ENCODE results near the gene KCNJ2.

Gene KCNJ2

DNA sequence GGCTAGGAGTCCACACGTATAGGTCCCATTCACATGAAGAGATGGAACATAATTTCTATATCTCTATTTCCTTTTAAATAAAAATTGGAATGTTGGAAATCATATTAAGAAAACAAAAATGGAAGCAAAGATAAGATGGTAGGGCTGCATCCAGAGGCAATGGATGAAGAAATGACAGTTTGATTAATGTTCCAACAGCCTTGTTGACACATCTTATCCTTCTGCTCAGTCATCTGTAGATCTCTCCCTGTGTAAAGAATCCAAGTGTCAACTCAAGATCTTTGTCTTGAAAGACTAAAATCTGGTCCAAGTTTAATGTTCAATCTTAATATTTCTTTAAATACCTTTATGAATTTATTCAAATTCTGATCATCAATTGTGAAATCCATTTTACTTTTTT lies 7.8 kb upstream of the KCNJ2 start:
- DNase-seq = no peak

GRCh38 chr17:70165383-70165782 lies 3.9 kb upstream of the KCNJ2 start:
- no peak for DNase-seq

DNA sequence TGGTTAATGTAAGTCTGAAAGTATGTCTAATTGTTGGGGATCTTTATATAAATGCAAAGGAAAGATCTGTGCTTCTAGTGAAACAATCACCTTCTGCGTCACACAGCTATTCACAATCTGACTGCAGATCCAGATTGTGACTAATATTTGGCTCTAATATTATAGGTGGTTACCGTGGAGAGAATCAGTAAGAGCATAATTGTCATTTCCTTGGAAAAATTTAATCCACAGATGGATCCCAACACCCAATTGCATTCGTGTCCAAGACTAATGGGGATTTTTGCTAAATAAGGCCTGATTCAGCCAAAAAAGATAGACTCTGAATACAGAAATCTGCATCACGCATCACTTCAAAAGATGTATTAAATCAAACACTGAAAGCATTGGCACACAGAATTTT lies 2.7 kb upstream of the KCNJ2 start:
- no peak for DNase-seq

DNA sequence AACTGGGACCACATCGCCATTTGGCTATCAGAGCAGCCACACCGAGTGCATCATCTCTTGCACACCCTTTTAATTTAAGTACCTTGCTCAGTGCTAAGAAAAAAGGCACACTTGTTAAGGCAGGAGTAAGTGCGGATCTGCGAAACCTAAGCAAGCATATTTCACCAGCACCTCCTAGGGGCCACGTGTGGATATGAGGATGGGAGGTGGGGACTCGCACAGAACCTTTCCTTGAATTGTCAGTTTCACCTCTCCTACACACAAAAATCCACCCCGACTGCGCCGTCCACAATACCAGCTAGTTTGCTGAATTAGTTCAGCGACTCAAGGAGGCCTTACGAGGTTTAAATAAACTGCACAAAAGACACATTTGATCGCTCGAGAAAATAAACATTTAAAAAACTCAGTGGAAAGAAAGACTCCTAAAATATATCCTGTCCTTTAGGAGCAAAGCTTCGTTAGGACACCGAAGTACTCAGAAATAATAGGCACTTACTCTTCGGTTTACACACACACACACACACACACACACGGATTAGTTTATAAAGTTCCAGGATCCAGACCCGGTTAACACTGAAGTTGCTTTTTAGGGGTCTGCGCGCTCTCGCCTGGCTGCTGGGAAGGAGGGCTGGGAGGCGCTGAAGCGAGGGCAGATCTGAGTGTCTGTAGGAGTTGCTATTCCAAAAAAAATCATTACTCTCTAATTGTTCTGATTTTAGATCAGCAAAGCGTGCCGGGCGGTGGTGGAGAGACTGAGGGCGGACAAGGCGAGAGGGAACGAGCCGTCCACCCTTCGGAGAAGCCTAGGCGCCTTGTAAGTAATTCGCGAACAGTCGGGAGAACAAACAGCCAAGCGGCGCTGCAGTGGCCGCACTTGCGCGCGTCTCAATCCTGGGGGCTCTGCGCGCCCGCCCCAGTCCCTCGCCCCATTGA lies 1.0 kb upstream of the KCNJ2 start:
- DNase-seq = no peak

DNA sequence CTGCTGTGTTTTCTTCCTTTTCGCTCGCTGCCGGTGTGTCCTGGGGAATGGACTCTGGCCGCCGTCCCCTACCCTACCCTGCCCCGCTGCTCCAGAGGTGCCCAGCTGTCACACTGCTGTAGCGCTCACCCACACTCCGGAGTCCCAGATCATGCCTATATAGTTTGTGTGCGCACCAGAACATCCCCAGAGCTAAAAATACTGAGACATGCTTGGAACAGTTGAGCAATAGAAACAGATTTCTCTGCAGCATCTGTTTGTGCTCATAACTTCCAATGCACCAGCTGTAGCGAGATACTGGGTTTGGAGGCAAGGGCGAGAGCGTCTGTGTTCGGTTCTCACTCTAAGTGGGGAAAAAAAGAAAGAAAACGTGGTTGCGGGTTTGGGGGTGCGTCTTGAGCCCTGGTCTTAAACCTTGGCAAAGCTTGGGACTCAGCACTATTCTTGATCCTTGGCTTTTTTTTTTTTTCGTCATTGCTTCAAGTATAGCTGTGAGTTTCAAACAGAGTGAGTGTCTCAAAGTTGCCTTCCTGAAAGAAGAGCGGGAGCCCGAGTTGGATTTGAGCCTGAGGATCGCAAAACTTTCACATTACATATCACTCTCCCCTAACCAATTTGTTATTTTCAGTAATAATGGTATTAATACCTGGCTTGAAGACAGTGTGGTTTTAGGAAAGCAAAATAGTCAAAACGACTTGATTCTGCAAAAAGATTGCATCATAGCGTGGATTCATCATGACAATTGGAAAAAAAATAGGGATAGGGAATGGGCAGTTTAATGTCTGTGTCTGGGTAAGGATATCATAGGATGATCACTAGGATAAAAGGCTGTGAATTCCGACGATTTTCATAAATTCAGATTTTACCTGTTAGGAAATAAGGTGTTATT lies 621 bp downstream of the KCNJ2 start:
- no peak for DNase-seq

DNA sequence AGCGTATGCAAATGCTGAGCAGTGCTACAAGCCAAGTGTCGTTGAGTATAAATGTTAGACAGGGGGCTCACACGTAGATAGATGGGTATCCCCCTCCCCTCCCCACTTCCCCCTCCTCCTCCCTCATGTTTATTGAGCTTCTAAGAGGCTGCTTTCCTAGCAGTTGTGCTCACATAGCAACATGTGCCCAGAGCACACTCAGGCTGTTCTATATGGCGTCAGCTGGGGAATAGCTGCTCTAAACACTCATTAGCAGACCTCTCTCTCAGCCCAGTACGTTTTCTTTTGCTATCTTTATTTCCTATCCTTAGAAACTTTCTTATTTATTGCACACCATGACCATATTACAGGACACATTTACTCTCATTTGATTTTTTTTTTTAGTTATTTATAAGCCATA lies 1.8 kb downstream of the KCNJ2 start:
- no peak for DNase-seq

DNA sequence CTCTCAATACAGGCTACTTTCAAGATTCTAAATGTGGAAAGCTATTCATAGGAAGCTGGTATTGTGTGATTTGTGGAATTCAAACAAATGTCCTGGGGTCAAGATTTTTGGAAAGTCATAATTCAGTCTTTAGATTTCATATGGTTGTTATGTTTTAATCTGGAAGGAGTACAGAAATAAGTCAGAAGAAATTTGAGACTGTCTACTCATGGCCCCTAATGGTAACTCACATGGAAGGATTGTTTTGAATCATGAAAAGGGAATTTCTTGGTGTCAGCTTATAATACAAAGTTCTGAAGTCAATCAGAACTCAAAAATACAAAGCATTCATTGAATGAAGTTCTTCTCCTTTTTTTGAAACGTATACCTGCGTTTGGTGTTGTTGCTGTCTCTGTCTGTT lies 3.1 kb downstream of the KCNJ2 start:
- DNase-seq = no peak

- DNase-seq = no peak
Measured at GRCh38 chr17:70172923-70173322, 3.6 kb downstream of the KCNJ2 start.

DNA sequence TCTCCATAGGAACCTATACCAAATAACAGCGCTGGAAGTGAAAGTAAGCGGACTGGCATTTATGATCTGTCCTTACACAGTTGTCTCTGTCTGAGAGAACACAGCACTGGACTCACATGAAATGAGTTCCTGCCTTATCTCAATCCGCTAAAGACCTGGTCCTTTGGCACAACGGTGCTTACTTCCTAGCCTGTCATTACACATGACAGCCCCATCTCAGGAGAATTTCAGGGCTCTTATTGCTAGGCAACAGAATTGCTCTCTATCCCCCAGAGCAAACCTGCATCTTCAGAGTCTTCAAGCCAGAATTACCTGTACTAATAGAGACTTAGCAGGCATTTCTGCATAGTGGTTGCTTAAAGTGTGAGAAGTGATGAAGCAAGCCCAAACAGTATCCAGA lies 4.3 kb downstream of the KCNJ2 start:
- no peak for DNase-seq

DNA sequence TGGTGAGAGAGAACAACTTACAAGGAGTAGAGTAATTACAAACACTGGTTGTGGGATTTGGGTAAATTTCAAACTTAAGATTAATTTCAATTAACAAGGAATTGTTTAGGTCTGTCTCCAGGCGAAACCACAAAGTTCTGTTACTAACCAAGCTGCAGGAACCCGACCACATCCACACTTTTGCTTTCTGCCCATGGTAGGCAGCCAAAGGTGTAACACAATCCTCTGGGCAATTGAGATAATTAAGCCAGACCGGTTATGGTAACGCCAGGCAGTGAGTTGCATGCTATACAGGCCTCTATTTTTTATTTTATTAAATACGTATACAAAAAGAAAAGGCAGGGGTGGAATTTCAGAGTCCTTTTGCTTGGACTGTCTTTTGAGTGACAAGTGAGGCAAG lies 12.0 kb downstream of the KCNJ2 start:
- DNase-seq = no peak

DNA sequence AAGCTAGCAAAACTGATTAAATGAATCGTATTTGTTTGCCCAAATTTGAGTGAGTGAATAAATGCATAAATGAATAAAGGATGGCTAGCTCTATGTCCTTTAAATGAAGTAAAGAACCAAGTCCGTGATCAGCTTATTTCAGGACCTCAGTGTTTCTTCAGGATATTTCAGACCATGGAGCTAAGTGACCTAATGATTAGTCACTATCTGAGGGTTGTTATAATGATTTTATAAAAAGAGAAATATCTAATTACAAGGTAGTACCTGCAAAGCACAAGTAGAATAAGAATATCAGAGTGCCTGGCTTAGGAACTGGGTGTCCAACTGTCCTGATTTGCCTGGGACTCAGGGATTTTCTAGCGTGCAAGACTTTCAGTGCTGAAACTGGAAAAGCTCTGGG lies 12.5 kb downstream of the KCNJ2 start:
- no peak for DNase-seq

DNA sequence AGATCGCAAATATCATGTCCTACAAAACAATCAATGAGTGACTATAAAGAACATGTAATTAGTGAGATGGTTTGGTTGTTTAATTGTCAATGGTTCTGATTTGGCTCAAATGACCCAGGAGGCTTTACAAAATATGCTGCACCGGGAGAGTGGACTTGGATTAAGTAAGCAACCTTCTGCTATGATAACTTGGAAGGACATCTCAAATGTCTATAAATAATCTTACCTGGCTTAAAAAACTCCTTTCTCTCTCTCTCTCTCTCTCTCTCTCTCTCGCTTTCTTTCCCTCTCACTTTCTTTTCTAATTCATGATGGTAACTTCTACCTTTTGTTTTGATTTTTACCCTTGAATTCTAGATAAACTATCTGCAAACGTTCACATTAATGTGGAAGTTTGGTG lies 14.2 kb downstream of the KCNJ2 start:
- DNase-seq = no peak

DNA sequence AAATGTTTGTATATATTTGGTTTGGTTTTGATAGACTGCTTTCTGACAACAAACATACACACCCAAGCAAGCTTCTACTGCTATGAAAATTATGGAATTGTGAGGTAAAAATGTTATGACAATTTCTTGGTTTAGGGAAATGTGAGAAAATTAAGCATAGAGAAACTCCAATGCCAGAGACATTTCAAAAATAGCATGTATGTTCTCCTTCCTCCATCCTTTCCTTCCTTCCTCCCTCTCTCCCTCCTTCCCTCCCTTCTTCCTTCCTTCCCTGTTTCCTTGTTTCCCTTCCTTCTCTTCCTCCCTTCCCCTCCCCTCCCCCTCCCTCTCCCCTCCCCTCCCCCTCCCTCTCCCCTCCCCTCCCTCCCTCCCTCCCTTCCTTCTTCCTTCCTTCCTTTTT lies 14.9 kb downstream of the KCNJ2 start:
- no peak for DNase-seq

GRCh38 chr17:70184770-70185169 lies 15.4 kb downstream of the KCNJ2 start:
- no peak for DNase-seq

DNA sequence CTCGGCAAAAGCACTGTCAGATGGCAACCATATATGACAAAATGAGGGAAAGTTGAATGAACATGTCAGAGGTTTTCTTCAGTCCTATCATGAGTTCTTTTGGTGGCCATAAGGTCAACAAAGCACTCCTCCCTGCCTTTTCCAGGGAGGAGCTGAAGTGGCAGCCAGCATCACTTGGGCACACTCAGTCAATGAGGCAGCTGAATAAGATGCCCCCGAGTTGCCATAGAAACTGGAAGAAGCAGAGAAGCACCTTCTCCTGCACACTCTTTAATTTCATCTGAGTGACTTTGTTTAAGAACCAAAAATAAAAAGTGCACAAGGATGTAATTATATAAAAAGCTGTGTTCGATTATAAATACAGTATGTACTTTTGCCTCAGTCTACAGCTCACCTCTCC lies 16.0 kb downstream of the KCNJ2 start:
- DNase-seq = no peak

DNA sequence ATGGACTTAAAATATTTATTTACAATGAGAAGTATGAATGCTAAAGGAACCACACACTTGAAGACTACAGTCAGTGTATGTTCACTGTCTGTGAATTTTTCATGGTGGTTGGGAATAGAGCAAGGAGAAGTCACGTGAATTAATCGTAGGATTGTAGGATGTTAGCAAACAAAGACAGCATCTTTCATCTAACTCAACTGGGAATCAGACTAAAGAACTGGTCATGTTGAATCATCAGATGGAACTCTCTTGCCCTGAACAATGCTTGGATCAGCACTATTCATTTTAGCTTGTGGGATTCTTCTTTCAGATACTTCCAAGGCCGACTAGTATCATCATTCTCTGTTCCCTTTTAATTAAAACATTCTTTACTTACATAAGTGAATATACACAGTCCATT lies 18.1 kb downstream of the KCNJ2 start:
- no peak for DNase-seq

DNA sequence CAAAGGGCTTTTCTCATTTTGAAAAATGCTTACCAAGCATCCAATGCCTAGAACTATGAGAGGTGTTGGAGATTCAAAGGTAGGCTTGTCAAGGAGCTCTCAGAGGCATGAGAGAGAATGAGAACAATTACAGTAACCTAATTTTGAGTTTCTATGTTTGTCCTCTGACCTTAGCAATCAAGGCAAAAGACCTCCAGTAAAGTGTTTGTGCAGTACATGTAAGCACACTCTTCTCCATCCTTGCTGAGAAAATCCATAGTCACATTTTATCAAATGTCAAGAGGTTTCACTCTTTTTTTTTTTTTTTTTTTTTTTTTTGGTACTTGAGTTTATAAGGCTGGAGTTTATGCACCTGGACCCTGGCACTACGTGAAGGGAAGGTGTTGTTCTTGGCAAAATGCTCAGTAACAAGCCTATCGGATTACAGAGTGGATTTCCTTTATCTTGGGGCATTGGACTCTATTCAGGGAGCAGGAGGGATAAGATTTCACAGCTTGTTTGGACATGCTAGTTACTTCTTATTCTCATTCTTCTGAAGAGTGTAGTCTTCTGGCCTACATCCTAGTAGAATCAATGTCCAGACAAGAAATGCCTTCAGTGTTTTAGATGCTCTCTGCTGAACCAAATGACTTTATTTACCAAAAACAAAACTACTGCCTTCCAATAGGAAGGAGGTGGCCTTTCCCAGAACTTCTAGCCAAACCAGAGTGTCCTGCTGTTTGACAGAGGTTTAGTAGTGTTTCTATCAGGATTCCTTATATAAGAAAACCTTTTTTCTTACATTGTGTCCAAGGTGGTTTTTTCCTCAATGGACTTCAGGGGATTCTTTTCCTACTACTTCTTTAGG lies 21.9 kb downstream of the KCNJ2 start:
- DNase-seq = no peak

- DNase-seq = no peak
Measured at GRCh38 chr17:70195091-70195490, 25.8 kb downstream of the KCNJ2 start.

- no peak for DNase-seq
Measured at GRCh38 chr17:70201872-70202419, 32.6 kb downstream of the KCNJ2 start.

- DNase-seq = no peak
Measured at GRCh38 chr17:70202840-70203239, 33.5 kb downstream of the KCNJ2 start.

DNA sequence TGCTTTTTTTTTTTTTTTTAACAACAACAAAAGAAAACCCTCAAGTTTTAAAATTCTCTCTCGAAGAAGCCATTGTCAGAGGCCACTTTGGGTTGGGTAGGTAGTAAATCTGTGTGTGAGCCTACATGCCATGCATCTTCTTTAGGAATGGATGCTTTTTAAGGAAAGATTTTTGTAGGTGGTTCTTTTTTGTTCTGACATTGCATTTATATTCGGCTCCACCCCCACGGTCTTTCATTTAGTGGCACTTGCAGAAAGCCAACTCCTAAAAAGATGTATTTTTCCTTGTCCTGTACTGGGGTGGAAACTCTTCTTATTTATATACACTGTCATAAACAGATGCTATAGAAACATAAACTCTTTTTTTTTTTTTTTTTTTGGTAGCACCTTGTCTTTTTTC lies 35.1 kb downstream of the KCNJ2 start:
- no peak for DNase-seq

- DNase-seq = no peak
Measured at GRCh38 chr17:70205401-70205800, 36.1 kb downstream of the KCNJ2 start.
